H1 (cell line): ENCODE results near the gene MAPK8. TPM values are rescaled to one million over a fixed set of nuclear protein-coding genes. Genes with fewer than 3 reads are reported as not detected.

Experiments used
- CTCF ChIA-PET: fragments of 300-600 bp; sonication (Branson Sonifier 250); formaldehyde crosslinking; loops from one replicate; lab custom pipeline; 2021; ENCODE audit not compliant: partially characterized antibody; lab: Charles Lee
- POLR2A ChIA-PET: fragments of 300-600 bp; sonication (Branson Sonifier 250); formaldehyde crosslinking; loops from one replicate; lab custom pipeline; 2021; ENCODE audit warnings: inconsistent platforms; ENCODE audit not compliant: partially characterized antibody; lab: Charles Lee
- DNase-seq, 2 experiments: peaks; one replicate each; pipeline versions ENCODE4 v3.0.0 to v3.0.0-alpha.2; 2010 to 2022; ENCODE audit warnings: low spot score in 2 of 2, low read depth in 1 of 2, mixed read lengths in 1 of 2
- FAIRE-seq: peaks from 2 replicates; lab custom pipeline; 2011; peaks lifted over from hg19 to GRCh38; lab: Jason Lieb, UNC
- H2AFZ ChIP-seq: 2 replicates; pipeline ENCODE4 v1.8.1; 2012; ENCODE audit warnings: low read length, inconsistent platforms
- H2AK5ac ChIP-seq: 2 replicates; pipeline ENCODE4 v1.6.1; 2013; ENCODE audit warnings: low read depth, low read length
- H2BK120ac ChIP-seq: replicated peaks from 2 replicates; pipeline ENCODE3; 2013; ENCODE audit warnings: low read depth, low read length, inconsistent platforms
- H2BK12ac ChIP-seq: 2 replicates; pipeline ENCODE4 v1.6.1; 2013; ENCODE audit warnings: low read depth, low read length
- H2BK15ac ChIP-seq: 2 replicates; pipeline ENCODE4 v1.6.1; 2013; ENCODE audit warnings: low read length
- H2BK20ac ChIP-seq: 2 replicates; pipeline ENCODE4 v1.6.1; 2013; ENCODE audit warnings: low read length
- H2BK5ac ChIP-seq: 2 replicates; pipeline ENCODE4 v1.6.1; 2013; ENCODE audit warnings: low read depth, low read length
- H3K14ac ChIP-seq: 2 replicates; pipeline ENCODE4 v1.6.1; 2013; ENCODE audit warnings: inconsistent platforms; ENCODE audit not compliant: insufficient read length
- H3K18ac ChIP-seq: 2 replicates; pipeline ENCODE4 v1.6.1; 2013; ENCODE audit warnings: low read length; ENCODE audit errors: extremely low read depth
- H3K23ac ChIP-seq: 2 replicates; pipeline ENCODE4 v1.6.1; 2013; ENCODE audit warnings: inconsistent platforms; ENCODE audit not compliant: insufficient read length
- H3K23me2 ChIP-seq: 2 replicates; pipeline ENCODE4 v1.6.1; 2013; ENCODE audit warnings: low read depth, low read length
- H3K27ac ChIP-seq: 2 replicates; pipeline ENCODE4 v1.6.1; 2011; ENCODE audit warnings: low read depth, low read length, inconsistent platforms
- H3K27me3 ChIP-seq, 4 experiments: replicated peaks in 1 of 4; 1 replicate in 1 of 4; 2 replicates in 3 of 4; pipeline versions ENCODE4 v1.6.1 to v1.8.1; 2011 to 2013; ENCODE audit warnings: low read length in 3 of 4, mild to moderate bottlenecking in 3 of 4, inconsistent platforms in 2 of 4, mixed read lengths in 2 of 4, moderate library complexity in 1 of 4; ENCODE audit not compliant: control insufficient read depth in 3 of 4, insufficient read depth in 3 of 4; ENCODE audit errors: extremely low read depth in 1 of 4
- H3K36me3 ChIP-seq, 4 experiments: 2 replicates each; pipeline versions ENCODE4 v1.6.1 to v1.8.1; 2011 to 2013; ENCODE audit warnings: mild to moderate bottlenecking in 4 of 4, low read length in 3 of 4, moderate library complexity in 2 of 4, control low read depth in 1 of 4, inconsistent platforms in 1 of 4; ENCODE audit not compliant: insufficient read depth in 4 of 4, control insufficient read depth in 2 of 4
- H3K4ac ChIP-seq: replicated peaks from 2 replicates; pipeline ENCODE3; 2013; ENCODE audit warnings: low read length, low read depth, mixed read lengths, inconsistent platforms; ENCODE audit not compliant: insufficient read length
- H3K4me1 ChIP-seq, 4 experiments: replicated peaks in 1 of 4; 1 replicate in 1 of 4; 2 replicates in 3 of 4; pipeline versions ENCODE4 v1.6.1 to v1.8.1; 2011 to 2013; ENCODE audit warnings: low read length in 3 of 4, inconsistent platforms in 2 of 4, mixed read lengths in 1 of 4; ENCODE audit not compliant: insufficient read depth in 4 of 4, control insufficient read depth in 3 of 4
- H3K4me2 ChIP-seq, 2 experiments: 2 replicates each; pipeline versions ENCODE4 v1.6.1 to v1.8.1; 2011 to 2013; ENCODE audit warnings: low read depth in 2 of 2, low read length in 2 of 2, control low read depth in 1 of 2, inconsistent platforms in 1 of 2, mild to moderate bottlenecking in 1 of 2; ENCODE audit not compliant: insufficient read depth in 1 of 2
- H3K4me3 ChIP-seq, 4 experiments: fragments of 200-600, 300-600 bp in 1 of 4; sonication (generic), shearing (Covaris generic), sonication (Bioruptor Twin) in 1 of 4; 2 replicates each; pipeline versions ENCODE4 v1.5.1 to v1.8.1; 2011 to 2016; ENCODE audit warnings: low read length in 4 of 4, low read depth in 3 of 4, control low read depth in 2 of 4, inconsistent platforms in 2 of 4, mild to moderate bottlenecking in 2 of 4, mixed read lengths in 1 of 4, moderate library complexity in 1 of 4; ENCODE audit not compliant: insufficient read depth in 2 of 4; ENCODE audit errors: extremely low read depth in 1 of 4
- H3K56ac ChIP-seq: replicated peaks from 2 replicates; pipeline ENCODE3; 2013; ENCODE audit warnings: low read depth, mild to moderate bottlenecking, mixed read lengths, low read length, inconsistent platforms; ENCODE audit not compliant: insufficient read length
- H3K79me1 ChIP-seq: 2 replicates; pipeline ENCODE4 v1.6.1; 2013; ENCODE audit warnings: low read depth, low read length, control low read depth
- H3K79me2 ChIP-seq, 2 experiments: 2 replicates each; pipeline versions ENCODE4 v1.6.1 to v1.8.1; 2012 to 2013; ENCODE audit warnings: low read length in 2 of 2, mild to moderate bottlenecking in 2 of 2, inconsistent platforms in 1 of 2; ENCODE audit not compliant: insufficient read depth in 2 of 2, control insufficient read depth in 1 of 2
- H3K9ac ChIP-seq, 4 experiments: replicated peaks in 1 of 4; 1 replicate in 1 of 4; 2 replicates in 3 of 4; pipeline versions ENCODE4 v1.6.1 to v1.8.1; 2011 to 2013; ENCODE audit warnings: low read depth in 3 of 4, low read length in 3 of 4, control low read depth in 2 of 4, mild to moderate bottlenecking in 2 of 4, moderate library complexity in 2 of 4, inconsistent platforms in 1 of 4; ENCODE audit errors: extremely low read depth in 1 of 4
- H3K9me3 ChIP-seq, 2 experiments: 2 replicates each; pipeline versions ENCODE4 v1.6.1 to v1.8.1; 2012 to 2013; ENCODE audit warnings: mild to moderate bottlenecking in 2 of 2, moderate library complexity in 2 of 2, control low read depth in 1 of 2, inconsistent platforms in 1 of 2, low read depth in 1 of 2, low read length in 1 of 2, mixed read lengths in 1 of 2; ENCODE audit not compliant: insufficient read depth in 2 of 2
- H4K20me1 ChIP-seq, 2 experiments: replicated peaks in 1 of 2; 2 replicates each; pipeline versions ENCODE3 to v1.8.1; 2011 to 2013; ENCODE audit warnings: inconsistent platforms in 2 of 2, low read length in 2 of 2, mild to moderate bottlenecking in 1 of 2; ENCODE audit not compliant: insufficient read depth in 2 of 2, control insufficient read depth in 1 of 2
- H4K5ac ChIP-seq: 2 replicates; pipeline ENCODE4 v1.6.1; 2013; ENCODE audit warnings: low read length, low read depth, mixed read lengths, inconsistent platforms; ENCODE audit not compliant: insufficient read length
- H4K8ac ChIP-seq: 2 replicates; pipeline ENCODE4 v1.8.0; 2013; ENCODE audit warnings: mild to moderate bottlenecking, moderate library complexity, low read length, inconsistent platforms; ENCODE audit not compliant: insufficient read depth; ENCODE audit errors: extremely low read depth
- H4K91ac ChIP-seq: replicated peaks from 2 replicates; pipeline ENCODE3; 2013; ENCODE audit warnings: low read length, mixed read lengths, inconsistent platforms; ENCODE audit not compliant: insufficient read length
- ASH2L ChIP-seq: fragments of 200-600, 300-600 bp; sonication (generic); IDR thresholded peaks from one replicate; pipeline ENCODE4 v1.7.1; 2017; ENCODE audit warnings: low read length
- CEBPB ChIP-seq: IDR thresholded peaks from 2 replicates; pipeline ENCODE4 v1.6.1; 2012; ENCODE audit warnings: low read depth, low read length
- CTBP2 ChIP-seq: IDR thresholded peaks from 2 replicates; pipeline ENCODE4 v1.7.0; 2011; ENCODE audit warnings: borderline replicate concordance, mild to moderate bottlenecking, moderate library complexity, mixed read lengths, low read length; ENCODE audit not compliant: insufficient read depth, insufficient read length
- EGR1 ChIP-seq: IDR thresholded peaks from 2 replicates; pipeline ENCODE4 v1.6.1; 2011; ENCODE audit warnings: low read depth, low read length, borderline replicate concordance
- KDM1A ChIP-seq: fragments of 200-600, 300-600 bp; sonication (generic); IDR thresholded peaks from 2 replicates; pipeline ENCODE4 v1.7.1; 2016; ENCODE audit warnings: mild to moderate bottlenecking, low read length, borderline replicate concordance
- KDM4A ChIP-seq: IDR thresholded peaks from one replicate; pipeline ENCODE4 v1.7.1; 2012; ENCODE audit warnings: low read depth, mild to moderate bottlenecking, moderate library complexity, low read length, inconsistent platforms; ENCODE audit not compliant: severe bottlenecking
- POLR2A ChIP-seq, 2 experiments: IDR thresholded peaks; 1 replicate in 1 of 2; 2 replicates in 1 of 2; pipeline ENCODE4 v1.6.1; 2011; ENCODE audit warnings: low read depth in 2 of 2, low read length in 2 of 2, mild to moderate bottlenecking in 2 of 2; ENCODE audit errors: control extremely low read depth in 1 of 2
- POLR2AphosphoS5 ChIP-seq: IDR thresholded peaks from 2 replicates; pipeline ENCODE4 v1.6.1; 2011; ENCODE audit warnings: low read depth, low read length
- SIN3A ChIP-seq, 2 experiments: IDR thresholded peaks in 1 of 2; conservative IDR thresholded peaks in 1 of 2; 2 replicates each; pipeline ENCODE4 v1.6.1; 2011 to 2012; ENCODE audit warnings: low read length in 2 of 2, improper control_type of control experiment in 1 of 2, low read depth in 1 of 2, mild to moderate bottlenecking in 1 of 2
- SIX5 ChIP-seq: IDR thresholded peaks from 2 replicates; pipeline ENCODE4 v1.6.1; 2011; ENCODE audit warnings: mild to moderate bottlenecking, low read depth, low read length
- SRF ChIP-seq: IDR thresholded peaks from 2 replicates; pipeline ENCODE4 v1.6.1; 2011; ENCODE audit warnings: mild to moderate bottlenecking, low read depth, low read length, moderate library complexity
- TAF1 ChIP-seq: IDR thresholded peaks from 2 replicates; pipeline ENCODE4 v1.6.1; 2011; ENCODE audit warnings: mild to moderate bottlenecking, low read depth, low read length
- TCF12 ChIP-seq: IDR thresholded peaks from 2 replicates; pipeline ENCODE4 v1.6.1; 2011; ENCODE audit warnings: low read depth, mild to moderate bottlenecking, low read length
- TEAD4 ChIP-seq: IDR thresholded peaks from 2 replicates; pipeline ENCODE4 v1.6.1; 2012; ENCODE audit warnings: low read depth, low read length, inconsistent platforms, mixed read lengths
- WGBS, 2 experiments: shearing (Covaris generic) in 1 of 2; methylation state at CpG; one replicate each; pipeline versions ENCODE4 v1.1.6 to v1.1.7; 2013 to 2015; ENCODE audit warnings: low lambda C conversion rate in 2 of 2, mixed read lengths in 2 of 2, inconsistent platforms in 1 of 2, low coverage in 1 of 2, missing lambda C conversion rate in 1 of 2; ENCODE audit not compliant: insufficient replicate concordance in 2 of 2, insufficient coverage in 1 of 2, insufficient read length in 1 of 2; ENCODE audit errors: extremely low coverage in 1 of 2, missing lambda C conversion rate in 1 of 2; 5-methylcytosine and 5-hydroxymethylcytosine counted together
- polyA plus RNA-seq, 7 experiments: library from polyadenylated mRNA; depleted of rRNA in 3 of 7; stranded (reverse) in 5 of 7; unstranded in 2 of 7; fragments of >200 nt in 5 of 7; fragments of 200-250 nt in 2 of 7; gene quantifications; 1 replicate in 5 of 7; 2 replicates in 1 of 7; 4 replicates in 1 of 7; pipeline versions ENCODE4 v1.2.1 to v1.2.3, GENCODE V29; 2011 to 2013; ENCODE audit warnings: missing spikeins in 2 of 7, mixed read lengths in 2 of 7
- total RNA-seq: library from RNA; stranded (reverse); fragmentation: NEBNext Ultra II Directional; extraction: Animal tissue kit (Norgen Biotek cat#: 25700); gene quantifications from 2 replicates; pipeline ENCODE4 v1.2.1, GENCODE V29; 2021

Gene MAPK8
- total and polyA plus RNA-seq, 2 of the 8 experiments (the other 6 are each of a cell fraction or from before 2014, with no cell fraction given): 23.3 to 71.3 TPM

GRCh38 chr10:48412081-48412480, 105.6 kb downstream of the MAPK8 start:
- Histone ChIP-seq H3K27me3 (no peaks in the 10 kb centered on the region), H3K14ac (no peak overlapping the region)
- no peak for TF ChIP-seq SRF
- TF ChIP-seq TAF1: no peak
- TF ChIP-seq ASH2L: no peak
- no peak for TF ChIP-seq CEBPB
- no peak for TF ChIP-seq SIX5
- TF ChIP-seq KDM1A: no peak
- no peak for TF ChIP-seq TEAD4
- TF ChIP-seq POLR2AphosphoS5: no peak
- no peak for TF ChIP-seq SIN3A (conservative IDR thresholded peaks at IDR 0.05 in 1 of 2, IDR thresholded peaks at IDR 0.05 in 1 of 2; ENCODE audit: low read depth in 1 of 2, low read length in 2 of 2)
- no peak for TF ChIP-seq POLR2A (IDR thresholded peaks at IDR 0.05; ENCODE audit: control extremely low read depth in 1 of 2, low read depth in 2 of 2, low read length in 2 of 2)
- TF ChIP-seq TCF12: no peak
- TF ChIP-seq CTBP2: no peak
- TF ChIP-seq KDM4A: no peak
- TF ChIP-seq EGR1: no peak
- TF ChIP-seq, all 59 proteins: peak for 0
- Histone ChIP-seq H3K4me1 (no peaks in the 10 kb centered on the region), H4K8ac (no peak overlapping the region), H2AFZ (no peak overlapping the region), H3K9me3 (0 out of 4 replicates have a peak, but pooled peaks cover 0 to 3% of the 10 kb centered on the region in 2 experiments), H3K36me3 (peaks cover 0 to 20% (median 8%) of the 10 kb centered on the region in 4 experiments; a peak in 5 of 8 replicates), H2BK20ac (no peak overlapping the region), H2BK120ac (no peak overlapping the region), H3K9ac (no peak overlapping the region), H3K23ac (no peak overlapping the region), H3K4ac (no peak overlapping the region), H3K27ac (no peak overlapping the region), H3K79me2 (no peaks in the 10 kb centered on the region), H2BK15ac (no peak overlapping the region), H4K91ac (no peak overlapping the region), H4K5ac (no peak overlapping the region), H2BK5ac (no peak overlapping the region), H2BK12ac (no peak overlapping the region), H2AK5ac (no peak overlapping the region), H3K79me1 (no peaks in the 10 kb centered on the region), H3K4me3 (no peak overlapping the region), H4K20me1 (no peaks in the 10 kb centered on the region), H3K4me2 (no peak overlapping the region), H3K23me2 (no peaks in the 10 kb centered on the region), H3K56ac (no peak overlapping the region), H3K18ac (no peak overlapping the region)
- DNase-seq (no peak), FAIRE-seq (no peak)
- CTCF ChIA-PET: interaction anchor here (0.6 to 1.0 kb wide), 3 partner anchors 39 to 331 kb away, joined by 3 read pairs; no protein-coding TSS in a partner anchor
- WGBS, 2 experiments: 78% methylated on average over 3 of the region's 3 CpGs; no CpG with 5 or more reads in 1 of the 2 experiments
- POLR2A ChIA-PET: no interaction called here
